ENCODE data around the gene C2orf92.

DNA sequence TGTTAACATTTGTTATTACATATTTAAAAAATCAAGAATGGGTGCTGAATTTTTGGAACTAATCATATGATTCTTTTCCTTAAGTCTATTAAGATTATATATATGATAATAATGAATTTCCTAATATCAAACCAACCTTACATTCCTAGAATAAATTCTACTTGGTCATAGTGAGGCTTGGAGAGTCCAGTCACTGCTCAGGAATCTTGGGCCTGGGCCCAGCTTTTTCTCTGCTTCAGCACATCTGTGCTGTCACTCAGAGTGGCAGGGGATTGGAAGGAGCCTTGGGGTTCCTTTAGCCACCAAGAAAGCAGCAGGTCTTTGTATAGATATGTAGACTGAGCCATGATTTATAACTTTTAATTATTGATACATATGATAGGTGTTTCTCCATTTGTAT, 24.0 kb downstream of the C2orf92 start:
- no peak for TF ChIP-seq POLR2AphosphoS5 (IDR thresholded peaks at IDR 0.05; ENCODE audit: low read depth, low read length)
- no peak for TF ChIP-seq FOXP2 (optimal IDR thresholded peaks at IDR 0.05; ENCODE audit: borderline replicate concordance, extremely low read depth, extremely low read length, insufficient read depth)
- no peak for TF ChIP-seq TAF1 (IDR thresholded peaks at IDR 0.05; ENCODE audit: borderline replicate concordance, insufficient read depth, low read length)

Measured in PFSK-1 (cell line).